ENCODE measurements around the gene STK11IP. TPM values are rescaled to one million over a fixed set of nuclear protein-coding genes. Genes with fewer than 3 reads are reported as not detected.

STK11IP gene
- total and polyA plus RNA-seq, 2 donors (not counting 1 experiment from before 2014, with no cell fraction given): 46.8 to 55.6 TPM

DNA sequence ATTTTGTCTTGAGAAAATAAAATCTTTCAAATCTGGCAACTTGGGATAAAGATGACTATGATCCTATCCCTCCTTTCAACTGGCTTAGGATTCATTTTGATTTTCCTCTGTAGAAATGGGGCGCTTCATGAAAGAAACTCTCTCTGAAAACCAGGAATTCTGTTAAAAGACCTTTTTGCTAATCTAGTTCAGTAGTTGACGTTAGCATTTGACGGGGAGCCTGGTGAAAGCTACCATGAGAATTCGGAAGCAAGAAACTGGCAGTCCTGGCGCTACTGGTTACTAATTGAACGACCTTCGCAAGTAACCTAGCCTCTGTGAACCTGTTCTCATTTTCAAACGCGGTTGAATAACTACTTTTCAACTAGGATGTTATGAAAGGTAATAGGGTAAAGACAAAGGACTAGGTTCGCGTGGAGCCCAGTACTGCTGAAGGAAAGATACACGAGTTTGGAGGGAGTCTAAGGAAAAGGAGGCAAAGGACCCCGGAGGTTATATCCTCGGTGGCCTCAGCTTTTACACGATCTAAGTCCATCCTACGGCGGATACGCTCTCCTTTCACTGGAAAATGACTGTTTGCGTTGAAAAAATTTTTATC lies 604 bp upstream of the STK11IP start:
- peaks cover 23% of the 10 kb centered on the region for H3K4me1 Mint-ChIP-seq
- Histone ChIP-seq H3K4me2 (replicated peaks; ENCODE audit: low read depth, low read length, poor library complexity, severe bottlenecking) (peak overlapping the region; percentile 84), H3K27ac (ENCODE audit: low read length in 2 of 2) (peak overlapping the region; percentile 59 to 88), H3K27me3 (replicated peaks in 1 of 4; ENCODE audit: control extremely low read depth in 1 of 4, control insufficient read depth in 3 of 4, insufficient read depth in 4 of 4, low read length in 3 of 4) (peaks cover 0 to 13% (median 0%) of the 10 kb centered on the region in 4 experiments), H4K20me1 (ENCODE audit: control insufficient read depth, insufficient read depth, low read length, poor library complexity, severe bottlenecking) (no peaks in the 10 kb centered on the region), H3K9ac (ENCODE audit: low read length) (peak overlapping the region; percentile 80), H3K36me3 (replicated peaks in 1 of 2; ENCODE audit: control extremely low read depth in 1 of 2, control insufficient read depth in 1 of 2, extremely low read depth in 1 of 2, insufficient read depth in 2 of 2, low read length in 1 of 2) (peaks cover 3 to 11% of the 10 kb centered on the region in 2 experiments), H2AFZ (ENCODE audit: insufficient read depth, low read depth, low read length, poor library complexity, severe bottlenecking) (peak overlapping the region; percentile 89), H3K9me3 (ENCODE audit: control extremely low read depth in 1 of 3, control insufficient read depth in 2 of 3, insufficient read depth in 1 of 3, low read length in 2 of 3) (no peaks in the 10 kb centered on the region), H3K4me1 (ENCODE audit: control insufficient read depth in 2 of 2, insufficient read depth in 2 of 2, low read length in 2 of 2) (peaks cover 10 to 12% of the 10 kb centered on the region in 2 donors), H3K4me3 (ENCODE audit: control extremely low read depth in 1 of 5, extremely low read depth in 1 of 5, insufficient read depth in 1 of 5, low read depth in 2 of 5, low read length in 4 of 5) (peak overlapping the region; percentile 69 to 88 (median 86)), H3K79me2 (ENCODE audit: control insufficient read depth, insufficient read depth, low read length) (peaks cover 15% of the 10 kb centered on the region)
- peak overlapping the region; percentile 98 for H3K4me3 Mint-ChIP-seq
- intact Hi-C loops (cut with micrococcal nuclease): loop anchor here (1.0 to 10.0 kb wide), 9 partner anchors 44 to 1325 kb away; partner anchors contain the start of genes AAMP, ANKZF1, ATG9A and CNPPD1
- H3K9me3 Mint-ChIP-seq (ENCODE audit: insufficient read depth): no peaks in the 10 kb centered on the region
- WGBS (ENCODE audit: insufficient coverage): 28% methylated on average over 15 of the region's 19 CpGs
- no peak for ATAC-seq (ENCODE audit: low read depth)
- TF ChIP-seq, protein P1, sequence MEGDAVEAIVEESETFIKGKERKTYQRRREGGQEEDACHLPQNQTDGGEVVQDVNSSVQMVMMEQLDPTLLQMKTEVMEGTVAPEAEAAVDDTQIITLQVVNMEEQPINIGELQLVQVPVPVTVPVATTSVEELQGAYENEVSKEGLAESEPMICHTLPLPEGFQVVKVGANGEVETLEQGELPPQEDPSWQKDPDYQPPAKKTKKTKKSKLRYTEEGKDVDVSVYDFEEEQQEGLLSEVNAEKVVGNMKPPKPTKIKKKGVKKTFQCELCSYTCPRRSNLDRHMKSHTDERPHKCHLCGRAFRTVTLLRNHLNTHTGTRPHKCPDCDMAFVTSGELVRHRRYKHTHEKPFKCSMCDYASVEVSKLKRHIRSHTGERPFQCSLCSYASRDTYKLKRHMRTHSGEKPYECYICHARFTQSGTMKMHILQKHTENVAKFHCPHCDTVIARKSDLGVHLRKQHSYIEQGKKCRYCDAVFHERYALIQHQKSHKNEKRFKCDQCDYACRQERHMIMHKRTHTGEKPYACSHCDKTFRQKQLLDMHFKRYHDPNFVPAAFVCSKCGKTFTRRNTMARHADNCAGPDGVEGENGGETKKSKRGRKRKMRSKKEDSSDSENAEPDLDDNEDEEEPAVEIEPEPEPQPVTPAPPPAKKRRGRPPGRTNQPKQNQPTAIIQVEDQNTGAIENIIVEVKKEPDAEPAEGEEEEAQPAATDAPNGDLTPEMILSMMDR (IDR thresholded peaks at IDR 0.05): no peak
- no peak for TF ChIP-seq EZH2 (IDR thresholded peaks at IDR 0.05; ENCODE audit: borderline replicate concordance, insufficient read depth, low read depth, low read length, poor library complexity, severe bottlenecking)
- H3K27me3 Mint-ChIP-seq: peaks cover 16% of the 10 kb centered on the region
- peak overlapping the region; percentile 98 for H3K27ac Mint-ChIP-seq
- no peak for DNase-seq
- CTCF ChIA-PET: interaction anchor here (0.9 to 2.0 kb wide), 6 partner anchors 45 to 209 kb away, joined by 3 to 17 read pairs (median 4); no protein-coding TSS in a partner anchor
- POLR2A ChIA-PET: interaction anchor here (0.6 to 1.0 kb wide), 2 partner anchors 123 to 209 kb away, joined by 3 to 4 read pairs; partner anchors contain the start of gene DNPEP
